ENCODE measurements around the gene DYNLT5.

DNA sequence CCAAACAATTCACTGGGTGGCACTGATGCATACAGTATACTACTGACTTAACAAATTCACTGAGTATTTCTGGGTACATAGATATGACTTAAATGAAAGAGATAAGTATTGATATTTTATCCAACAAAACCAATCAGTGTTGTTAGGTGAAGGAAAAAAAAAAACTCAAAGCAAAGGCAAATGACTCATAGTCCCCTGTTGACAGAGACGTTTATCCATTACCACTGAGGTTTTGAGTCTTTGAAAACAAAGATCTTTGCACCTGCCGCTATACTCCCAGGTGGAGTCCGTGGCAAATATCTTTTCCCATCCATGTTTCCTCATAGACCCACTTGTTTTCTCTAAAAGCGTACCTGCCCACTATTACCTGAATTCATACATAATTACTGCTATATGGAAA, 18.4 kb downstream of the DYNLT5 start:
- TF ChIP-seq, protein P1, sequence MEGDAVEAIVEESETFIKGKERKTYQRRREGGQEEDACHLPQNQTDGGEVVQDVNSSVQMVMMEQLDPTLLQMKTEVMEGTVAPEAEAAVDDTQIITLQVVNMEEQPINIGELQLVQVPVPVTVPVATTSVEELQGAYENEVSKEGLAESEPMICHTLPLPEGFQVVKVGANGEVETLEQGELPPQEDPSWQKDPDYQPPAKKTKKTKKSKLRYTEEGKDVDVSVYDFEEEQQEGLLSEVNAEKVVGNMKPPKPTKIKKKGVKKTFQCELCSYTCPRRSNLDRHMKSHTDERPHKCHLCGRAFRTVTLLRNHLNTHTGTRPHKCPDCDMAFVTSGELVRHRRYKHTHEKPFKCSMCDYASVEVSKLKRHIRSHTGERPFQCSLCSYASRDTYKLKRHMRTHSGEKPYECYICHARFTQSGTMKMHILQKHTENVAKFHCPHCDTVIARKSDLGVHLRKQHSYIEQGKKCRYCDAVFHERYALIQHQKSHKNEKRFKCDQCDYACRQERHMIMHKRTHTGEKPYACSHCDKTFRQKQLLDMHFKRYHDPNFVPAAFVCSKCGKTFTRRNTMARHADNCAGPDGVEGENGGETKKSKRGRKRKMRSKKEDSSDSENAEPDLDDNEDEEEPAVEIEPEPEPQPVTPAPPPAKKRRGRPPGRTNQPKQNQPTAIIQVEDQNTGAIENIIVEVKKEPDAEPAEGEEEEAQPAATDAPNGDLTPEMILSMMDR (IDR thresholded peaks at IDR 0.05 in 8 of 11, conservative IDR thresholded peaks at IDR 0.05 in 3 of 11), result no peak
- no peak for TF ChIP-seq POLR2A (IDR thresholded peaks at IDR 0.05)

Data from spleen (tissue), 7 donors.